ENCODE results near the gene IL17RC. TPM values are rescaled to one million over a fixed set of nuclear protein-coding genes. Genes with fewer than 3 reads are reported as not detected.

The IL17RC gene
- total RNA-seq, 1 experiment from 2014 or later = 6.8 TPM

DNA sequence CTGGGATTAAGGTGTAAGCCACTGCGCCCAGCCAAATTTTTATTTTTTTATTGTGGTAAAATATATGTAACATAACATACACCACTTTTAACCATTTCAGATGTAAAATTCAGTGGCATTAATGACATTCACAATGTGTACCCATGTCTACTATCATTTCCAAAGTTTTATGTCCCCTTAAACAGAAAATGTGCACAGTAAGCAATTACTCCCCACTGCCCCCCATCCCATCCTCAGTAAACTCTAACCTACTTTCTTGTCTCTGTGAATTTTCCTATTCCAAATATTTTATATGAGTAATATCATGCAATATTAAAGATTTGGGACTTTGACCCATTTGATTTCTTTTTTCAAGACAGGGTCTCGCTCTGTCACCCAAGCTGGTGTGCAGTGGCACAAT, 49.9 kb downstream of the IL17RC start:
- H4K8ac ChIP-seq (replicated peaks; ENCODE audit: insufficient read length, low read depth, low read length) = no peak overlapping the region
- no peak overlapping the region for H3K4me2 ChIP-seq (ENCODE audit: insufficient read depth, insufficient read length, low read length)
- no CpG with 5 or more reads among the region's 2 CpGs for WGBS (ENCODE audit: extremely low coverage, insufficient read length, low lambda C conversion rate)
- TF ChIP-seq CTCF (conservative IDR thresholded peaks at IDR 0.05) = no peak
- H3K56ac ChIP-seq (ENCODE audit: insufficient read length, low read depth, low read length) = no peak overlapping the region
- H3K9me3 ChIP-seq (ENCODE audit: control insufficient read depth, low read depth, low read length) = no peaks in the 10 kb centered on the region
- no peak overlapping the region for H2BK12ac ChIP-seq (ENCODE audit: insufficient read length, low read depth, low read length)
- H2AFZ ChIP-seq (ENCODE audit: low read length) = no peak overlapping the region
- H3T11ph ChIP-seq (ENCODE audit: low read length) = no peak overlapping the region
- no peak overlapping the region for H3K4me3 Mint-ChIP-seq
- no peak overlapping the region for H4K5ac ChIP-seq (ENCODE audit: insufficient read length, low read depth, low read length)
- H3K27me3 ChIP-seq (ENCODE audit: insufficient read depth, low read length) = no peaks in the 10 kb centered on the region
- no peak overlapping the region for H3K4ac ChIP-seq (ENCODE audit: low read depth, low read length)
- H3K27me3 Mint-ChIP-seq (ENCODE audit: low read depth) = no peaks in the 10 kb centered on the region
- no peak overlapping the region for H3K27ac Mint-ChIP-seq
- H3K27ac ChIP-seq (ENCODE audit: insufficient read length, low read depth, low read length) = no peak overlapping the region
- no peaks in the 10 kb centered on the region for H3K79me2 ChIP-seq (ENCODE audit: insufficient read depth, low read length)
- no peaks in the 10 kb centered on the region for H3K23me2 ChIP-seq (ENCODE audit: insufficient read length, low read depth, low read length, poor library complexity, severe bottlenecking)
- no peaks in the 10 kb centered on the region for H4K20me1 ChIP-seq (ENCODE audit: control insufficient read depth, insufficient read depth, insufficient read length)
- no peak overlapping the region for H3K18ac ChIP-seq (ENCODE audit: insufficient read length, low read depth, low read length)
- H3K23ac ChIP-seq (ENCODE audit: insufficient read length, low read depth, low read length) = no peak overlapping the region
- H3K9ac ChIP-seq (ENCODE audit: extremely low read depth, insufficient read length, low read length) = no peak overlapping the region
- H2BK15ac ChIP-seq (ENCODE audit: low read depth, low read length) = no peak overlapping the region
- DNase-seq = no peak
- no peak overlapping the region for H2BK120ac ChIP-seq (ENCODE audit: low read depth, low read length, poor library complexity, severe bottlenecking)
- no peak overlapping the region for H2BK20ac ChIP-seq (ENCODE audit: low read depth, low read length, poor library complexity, severe bottlenecking)
- H3K4me1 ChIP-seq (ENCODE audit: insufficient read depth, low read length) = no peaks in the 10 kb centered on the region
- H3K36me3 Mint-ChIP-seq (ENCODE audit: insufficient read depth in 1 of 3, low read depth in 3 of 3) = peaks cover 16 to 44% (median 43%) of the 10 kb centered on the region in 3 experiments; a peak in 6 of 7 replicates
- H4K91ac ChIP-seq (ENCODE audit: insufficient read length, low read depth, low read length) = no peak overlapping the region
- no peak overlapping the region for H3K14ac ChIP-seq (ENCODE audit: insufficient read depth, low read length)
- H3K79me1 ChIP-seq (ENCODE audit: insufficient read depth, low read depth, low read length, poor library complexity, severe bottlenecking) = no peaks in the 10 kb centered on the region
- no peaks in the 10 kb centered on the region for H3K4me1 Mint-ChIP-seq
- H2AK5ac ChIP-seq (ENCODE audit: insufficient read length, low read length) = no peak overlapping the region
- no peak overlapping the region for H2BK5ac ChIP-seq (ENCODE audit: insufficient read length, low read length)
- no peaks in the 10 kb centered on the region for H3K9me3 Mint-ChIP-seq

Measured in H9 (cell line).